Endothelial cell of umbilical vein (primary cell): ENCODE measurements around the gene SUGP1. TPM values are rescaled to one million over a fixed set of nuclear protein-coding genes. Genes with fewer than 3 reads are reported as not detected.
A peak's percentile ranks its signal among the peaks of the same experiment; 100 is the strongest.

Source experiments
- BruUV-seq: library from RNA; stranded (reverse); fragments of 400-500 nt; replicated peaks from 2 replicates; lab custom pipeline; 2021; lab: Mats Ljungman, UMichigan
- CTCF ChIA-PET: fragments of 300-600, 350-600 bp; sonication (Branson Sonifier 250); formaldehyde crosslinking; loops from one replicate; lab custom pipeline; 2021; ENCODE audit warnings: antibody characterized with exemption, inconsistent platforms; lab: Charles Lee
- POLR2A ChIA-PET: fragments of 300-600, 350-600 bp; sonication (Branson Sonifier 250); formaldehyde crosslinking; loops from one replicate; lab custom pipeline; 2021; ENCODE audit warnings: antibody characterized with exemption, inconsistent platforms; lab: Charles Lee
- DNase-seq: peaks from one replicate; pipeline ENCODE4 v3.0.0-alpha.2; 2011; ENCODE audit warnings: low read depth, low spot score
- FAIRE-seq: peaks from 2 replicates; lab custom pipeline; 2011; peaks lifted over from hg19 to GRCh38; lab: Jason Lieb, UNC
- H2AFZ ChIP-seq: 2 replicates; pipeline ENCODE4 v1.6.0; 2012; ENCODE audit warnings: low read depth, low read length, control low read depth, inconsistent platforms
- H3K27ac ChIP-seq: 2 replicates; pipeline ENCODE4 v1.5.1; 2011; ENCODE audit warnings: low read depth, mild to moderate bottlenecking, control low read depth, low read length, moderate library complexity; ENCODE audit not compliant: insufficient read depth
- H3K27me3 ChIP-seq, 2 experiments: 2 replicates each; pipeline versions ENCODE4 v1.6.0 to v1.6.1; 2011; ENCODE audit warnings: low read length in 2 of 2, mixed read lengths in 1 of 2; ENCODE audit not compliant: control insufficient read depth in 2 of 2, insufficient read depth in 2 of 2
- H3K36me3 ChIP-seq, 2 experiments: 2 replicates in 1 of 2; 3 replicates in 1 of 2; pipeline ENCODE4 v1.5.1; 2011; ENCODE audit warnings: low read length in 2 of 2, mild to moderate bottlenecking in 1 of 2, moderate library complexity in 1 of 2; ENCODE audit not compliant: control insufficient read depth in 2 of 2, insufficient read depth in 2 of 2; ENCODE audit errors: extremely low read depth in 1 of 2
- H3K4me1 ChIP-seq: 3 replicates; pipeline ENCODE4 v1.5.1; 2011; ENCODE audit warnings: mild to moderate bottlenecking, low read length; ENCODE audit not compliant: control insufficient read depth, insufficient read depth; ENCODE audit errors: extremely low read depth
- H3K4me2 ChIP-seq: 2 replicates; pipeline ENCODE4 v1.6.1; 2011; ENCODE audit warnings: low read length, control low read depth, mixed read lengths; ENCODE audit not compliant: insufficient read depth
- H3K4me3 ChIP-seq, 3 experiments: fragments of 200-600 bp in 1 of 3; sonication (generic), shearing (Covaris generic) in 1 of 3; replicated peaks in 1 of 3; 2 replicates each; pipeline ENCODE4 v1.5.1; 2011 to 2016; ENCODE audit warnings: control low read depth in 3 of 3, low read length in 3 of 3, mild to moderate bottlenecking in 2 of 3, inconsistent platforms in 1 of 3, low read depth in 1 of 3, moderate library complexity in 1 of 3; ENCODE audit not compliant: insufficient read depth in 1 of 3
- H3K79me2 ChIP-seq: 2 replicates; pipeline ENCODE4 v1.6.0; 2012; ENCODE audit warnings: low read length, inconsistent platforms; ENCODE audit not compliant: control insufficient read depth, insufficient read depth
- H3K9ac ChIP-seq: replicated peaks from 2 replicates; pipeline ENCODE3; 2011; ENCODE audit warnings: low read length, control low read depth; ENCODE audit not compliant: insufficient read depth; ENCODE audit errors: extremely low read depth
- H3K9me1 ChIP-seq: replicated peaks from 3 replicates; pipeline ENCODE4 v1.6.0; 2011; ENCODE audit warnings: mild to moderate bottlenecking, low read length; ENCODE audit not compliant: control insufficient read depth, insufficient read depth; ENCODE audit errors: extremely low read depth
- H3K9me3 ChIP-seq: replicated peaks from 2 replicates; pipeline ENCODE4 v1.5.1; 2012; ENCODE audit warnings: low read length, inconsistent platforms; ENCODE audit not compliant: control insufficient read depth, insufficient read depth
- H4K20me1 ChIP-seq: replicated peaks from 2 replicates; pipeline ENCODE3; 2011; ENCODE audit warnings: mild to moderate bottlenecking, low read length; ENCODE audit not compliant: control insufficient read depth, insufficient read depth; ENCODE audit errors: extremely low read depth
- EZH2 ChIP-seq: IDR thresholded peaks from 2 replicates; pipeline ENCODE4 v1.6.1; 2012; ENCODE audit warnings: borderline replicate concordance, low read depth, mild to moderate bottlenecking, moderate library complexity, low read length, inconsistent platforms; ENCODE audit not compliant: severe bottlenecking
- FOS ChIP-seq: IDR thresholded peaks from 2 replicates; pipeline ENCODE4 v1.6.1; 2011; ENCODE audit warnings: mild to moderate bottlenecking, low read length, moderate library complexity, borderline replicate concordance; ENCODE audit not compliant: insufficient read depth
- JUN ChIP-seq: IDR thresholded peaks from 2 replicates; pipeline ENCODE4 v1.6.1; 2011; ENCODE audit warnings: borderline replicate concordance, low read depth; ENCODE audit not compliant: insufficient read length, insufficient read depth
- MYC ChIP-seq: IDR thresholded peaks from one replicate; pipeline ENCODE4 v1.6.1; 2011; ENCODE audit warnings: mild to moderate bottlenecking, low read depth, low read length
- POLR2A ChIP-seq: IDR thresholded peaks from 2 replicates; pipeline ENCODE4 v1.6.1; 2012; ENCODE audit warnings: low read depth, mild to moderate bottlenecking, control low read depth, low read length
- dilution Hi-C: fragments of 300-500 bp; cut with MboI; formaldehyde crosslinking; loops from one replicate; pipeline ENCODE4 v1.15.0; 2019; ENCODE audit warnings: low sequenced_read_pairs; ENCODE audit not compliant: extremely low pct_ligation_motif_present
- intact Hi-C: fragments of 100-400 bp; cut with micrococcal nuclease; formaldehyde crosslinking; loops from one replicate; pipeline ENCODE4 v1.10.0; 2022
- polyA plus RNA-seq, 4 experiments: library from polyadenylated mRNA; depleted of rRNA in 3 of 4; stranded (reverse) in 3 of 4; unstranded in 1 of 4; fragments of >200 nt; gene quantifications; 2 replicates each; pipeline versions ENCODE4 v1.2.1 to v1.2.3, GENCODE V29; 2011 to 2012; ENCODE audit warnings: missing spikeins in 1 of 4
- total RNA-seq: library from RNA; stranded (reverse); gene quantifications from 2 replicates; pipeline ENCODE4 v1.2.3, GENCODE V29; 2021
- TF ChIP-seq, protein P1 (sequence below), 2 donors: IDR thresholded peaks; 1 replicate in 1 of 2; 2 replicates in 1 of 2; pipeline ENCODE4 v1.5.1; 2011; ENCODE audit warnings: low read length in 2 of 2, mild to moderate bottlenecking in 2 of 2, moderate library complexity in 2 of 2, control low read depth in 1 of 2, inconsistent platforms in 1 of 2, low read depth in 1 of 2; ENCODE audit not compliant: insufficient read depth in 1 of 2; ENCODE audit errors: extremely low read depth in 1 of 2
- TF ChIP-seq, protein P2 (sequence below): IDR thresholded peaks from 2 replicates; pipeline ENCODE4 v1.6.1; 2011; ENCODE audit not compliant: insufficient read depth, insufficient read length

The SUGP1 gene
- total and polyA plus RNA-seq, 2 donors (not counting 3 experiments of a cell fraction or from before 2014, with no cell fraction given) = 41.0 to 64.7 TPM

DNA sequence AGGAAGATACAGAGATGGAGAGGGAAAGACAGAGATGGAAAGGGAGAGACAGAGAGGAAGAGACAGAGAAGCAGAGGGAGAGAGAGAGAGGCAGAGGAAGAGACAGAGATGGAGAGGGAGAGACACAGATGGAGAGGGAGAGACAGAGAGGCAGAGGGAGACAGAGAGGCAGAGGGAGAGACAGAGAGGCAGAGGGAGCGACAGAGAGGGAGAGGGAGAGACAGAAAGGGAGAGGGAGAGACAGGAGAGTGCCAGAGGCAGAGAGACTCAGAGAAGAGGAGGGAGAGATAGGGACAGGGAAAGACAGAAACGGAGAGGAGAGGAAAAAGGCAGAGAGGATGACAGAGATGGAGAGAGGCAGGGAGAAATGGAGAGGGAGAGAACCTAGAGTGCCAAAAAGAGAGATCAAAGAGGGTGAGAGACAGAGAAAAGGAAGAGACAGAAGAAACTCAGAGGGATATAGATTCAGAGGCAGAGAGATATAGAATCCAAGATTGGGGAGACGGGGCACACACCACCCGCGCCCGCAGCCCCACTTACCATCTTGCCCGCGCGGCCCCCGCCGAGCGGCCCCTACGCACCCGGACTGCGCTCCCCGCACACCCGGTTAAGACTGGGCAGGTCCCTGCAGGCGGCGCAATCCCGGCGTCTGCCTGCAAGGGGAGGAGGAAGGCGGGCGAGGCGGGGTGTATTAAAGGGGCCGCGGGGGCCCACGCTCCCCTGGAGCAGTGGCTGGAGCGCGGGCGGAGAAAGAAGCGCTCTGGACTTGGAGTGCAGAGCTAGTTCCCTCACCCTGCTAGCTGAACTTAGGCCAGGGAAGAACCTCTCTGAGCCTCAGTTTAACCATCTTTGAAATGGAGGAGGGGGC, 57.9 kb downstream of the SUGP1 start:
- Histone ChIP-seq H3K36me3 (no peaks in the 10 kb centered on the region), H4K20me1 (no peaks in the 10 kb centered on the region), H2AFZ (no peak overlapping the region), H3K9ac (no peak overlapping the region), H3K9me3 (no peaks in the 10 kb centered on the region), H3K9me1 (no peaks in the 10 kb centered on the region), H3K4me1 (no peaks in the 10 kb centered on the region), H3K79me2 (no peaks in the 10 kb centered on the region), H3K27ac (no peak overlapping the region), H3K4me2 (no peak overlapping the region), H3K27me3 (peaks cover 29 to 30% of the 10 kb centered on the region in 2 experiments), H3K4me3 (no peak overlapping the region)
- FAIRE-seq (no peak), DNase-seq (no peak)
- intact Hi-C loops = no loop called here
- POLR2A ChIA-PET = no interaction called here
- BruUV-seq = no TSS peak
- TF ChIP-seq FOS = no peak
- TF ChIP-seq EZH2 = peak; percentile 80
- CTCF ChIA-PET = interaction anchor here (1.3 kb wide), 1 partner anchor 15 kb away, joined by 3 read pairs; no protein-coding TSS in a partner anchor
- dilution Hi-C loops = no loop called here

DNA sequence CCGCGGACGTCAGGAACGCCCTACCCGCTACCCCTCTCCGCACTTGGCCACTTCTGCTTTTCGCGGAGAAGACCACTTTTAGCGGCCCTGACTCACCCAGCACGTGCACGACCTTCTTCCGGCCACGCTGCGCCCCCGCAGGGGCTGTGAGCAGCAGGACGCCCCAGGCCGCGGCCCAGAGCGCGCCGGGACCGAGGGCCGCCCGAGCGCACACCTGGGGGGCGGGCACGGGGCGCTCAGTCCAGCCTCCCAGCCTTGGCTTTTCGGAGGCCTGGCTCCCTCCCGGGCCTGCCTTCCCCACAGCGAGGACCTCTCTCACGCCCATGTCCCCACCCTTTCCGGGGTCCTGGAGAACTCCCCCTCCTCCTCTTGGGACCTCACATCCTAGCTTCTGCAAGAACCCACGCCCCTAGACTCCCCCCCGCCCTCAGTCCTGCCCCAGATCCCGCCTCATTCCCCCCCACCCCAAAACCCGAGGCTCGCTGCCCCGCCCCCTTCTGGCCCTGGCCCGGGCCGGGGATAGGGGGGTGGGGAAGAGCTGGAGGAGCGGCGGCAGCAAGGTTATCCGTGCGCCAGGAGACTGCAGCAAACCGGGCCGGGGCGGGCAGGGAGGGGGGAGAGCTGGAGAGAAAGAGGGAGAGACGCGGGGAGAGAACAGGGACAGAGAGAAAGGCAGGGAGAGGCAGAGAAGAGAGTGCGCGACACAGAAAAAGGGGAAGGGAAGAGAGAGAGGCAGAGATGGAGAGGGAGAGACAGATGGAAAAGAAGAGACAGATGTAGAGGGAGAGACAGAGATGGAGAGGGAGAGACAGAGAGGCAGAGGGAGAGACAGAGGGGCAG, 58.7 kb downstream of the SUGP1 start:
- TF ChIP-seq POLR2A (no peak), JUN (no peak), MYC (no peak), EZH2 (peak; percentile 29)
- TF ChIP-seq, protein P1, sequence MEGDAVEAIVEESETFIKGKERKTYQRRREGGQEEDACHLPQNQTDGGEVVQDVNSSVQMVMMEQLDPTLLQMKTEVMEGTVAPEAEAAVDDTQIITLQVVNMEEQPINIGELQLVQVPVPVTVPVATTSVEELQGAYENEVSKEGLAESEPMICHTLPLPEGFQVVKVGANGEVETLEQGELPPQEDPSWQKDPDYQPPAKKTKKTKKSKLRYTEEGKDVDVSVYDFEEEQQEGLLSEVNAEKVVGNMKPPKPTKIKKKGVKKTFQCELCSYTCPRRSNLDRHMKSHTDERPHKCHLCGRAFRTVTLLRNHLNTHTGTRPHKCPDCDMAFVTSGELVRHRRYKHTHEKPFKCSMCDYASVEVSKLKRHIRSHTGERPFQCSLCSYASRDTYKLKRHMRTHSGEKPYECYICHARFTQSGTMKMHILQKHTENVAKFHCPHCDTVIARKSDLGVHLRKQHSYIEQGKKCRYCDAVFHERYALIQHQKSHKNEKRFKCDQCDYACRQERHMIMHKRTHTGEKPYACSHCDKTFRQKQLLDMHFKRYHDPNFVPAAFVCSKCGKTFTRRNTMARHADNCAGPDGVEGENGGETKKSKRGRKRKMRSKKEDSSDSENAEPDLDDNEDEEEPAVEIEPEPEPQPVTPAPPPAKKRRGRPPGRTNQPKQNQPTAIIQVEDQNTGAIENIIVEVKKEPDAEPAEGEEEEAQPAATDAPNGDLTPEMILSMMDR (IDR thresholded peaks at IDR 0.05; ENCODE audit: extremely low read depth in 1 of 2, insufficient read depth in 1 of 2, low read depth in 1 of 2, low read length in 2 of 2) = no peak
- TF ChIP-seq, protein P2, sequence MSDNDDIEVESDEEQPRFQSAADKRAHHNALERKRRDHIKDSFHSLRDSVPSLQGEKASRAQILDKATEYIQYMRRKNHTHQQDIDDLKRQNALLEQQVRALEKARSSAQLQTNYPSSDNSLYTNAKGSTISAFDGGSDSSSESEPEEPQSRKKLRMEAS = no peak
- Histone ChIP-seq H3K36me3 (no peaks in the 10 kb centered on the region), H3K27me3 (peaks cover 29 to 30% of the 10 kb centered on the region in 2 experiments), H4K20me1 (no peaks in the 10 kb centered on the region), H3K9me3 (no peaks in the 10 kb centered on the region), H3K27ac (no peak overlapping the region), H3K9me1 (no peaks in the 10 kb centered on the region), H2AFZ (no peak overlapping the region), H3K4me2 (no peak overlapping the region), H3K9ac (no peak overlapping the region), H3K79me2 (no peaks in the 10 kb centered on the region), H3K4me1 (no peaks in the 10 kb centered on the region), H3K4me3 (no peak overlapping the region)
- FAIRE-seq = no peak
- POLR2A ChIA-PET = no interaction called here
- CTCF ChIA-PET = no interaction called here
- no TSS peak for BruUV-seq
- DNase-seq = no peak
- dilution Hi-C loops (no loop called here), intact Hi-C loops (no loop called here)
